GM19240 (cell line): ENCODE measurements around the gene CD46.
"Not testable (repeated sequence)": the region's sequence is repeated elsewhere in the genome, so short reads cannot be mapped to it uniquely, and the experiment has no call there.

ENCODE experiments used
- DNase-seq: peaks from one replicate; pipeline ENCODE4 v3.0.0; 2011; ENCODE audit warnings: low spot score; ENCODE audit not compliant: insufficient read length

Gene CD46

GRCh38 chr1:207750631-207751305 lies 1.1 kb upstream of the CD46 start:
- DNase-seq: no peak

GRCh38 chr1:207751463-207751789 lies 428 bp upstream of the CD46 start:
- not testable (repeated sequence) for DNase-seq

- no peak for DNase-seq
Measured at GRCh38 chr1:207752456-207752998, 673 bp downstream of the CD46 start.

GRCh38 chr1:207753611-207754010 lies 1.8 kb downstream of the CD46 start:
- no peak for DNase-seq

- no peak for DNase-seq
Measured at GRCh38 chr1:207754011-207754410, 2.2 kb downstream of the CD46 start.

- DNase-seq: no peak
Measured at GRCh38 chr1:207754974-207755700, 3.3 kb downstream of the CD46 start.

GRCh38 chr1:207755846-207756693 lies 4.2 kb downstream of the CD46 start:
- DNase-seq: no peak

- no peak for DNase-seq
Measured at GRCh38 chr1:207762622-207763021, 10.8 kb downstream of the CD46 start.

- DNase-seq: no peak
Measured at GRCh38 chr1:207763091-207763490, 11.2 kb downstream of the CD46 start.

GRCh38 chr1:207763972-207764371 lies 12.1 kb downstream of the CD46 start:
- no peak for DNase-seq

- no peak for DNase-seq
Measured at GRCh38 chr1:207766569-207766968, 14.7 kb downstream of the CD46 start.

- not testable (repeated sequence) for DNase-seq
Measured at GRCh38 chr1:207770514-207770913, 18.7 kb downstream of the CD46 start.

GRCh38 chr1:207776045-207776444 lies 24.2 kb downstream of the CD46 start:
- not testable (repeated sequence) for DNase-seq

GRCh38 chr1:207777412-207777811 lies 25.6 kb downstream of the CD46 start:
- DNase-seq: not testable (repeated sequence)

- DNase-seq: no peak
Measured at GRCh38 chr1:207779008-207779407, 27.2 kb downstream of the CD46 start.

GRCh38 chr1:207781312-207781711 lies 29.5 kb downstream of the CD46 start:
- DNase-seq: no peak

- no peak for DNase-seq
Measured at GRCh38 chr1:207787776-207788175, 35.9 kb downstream of the CD46 start.

- DNase-seq: no peak
Measured at GRCh38 chr1:207789386-207789785, 37.5 kb downstream of the CD46 start.

GRCh38 chr1:207789792-207790787 lies 38.2 kb downstream of the CD46 start:
- no peak for DNase-seq

- DNase-seq: no peak
Measured at GRCh38 chr1:207791290-207791689, 39.4 kb downstream of the CD46 start.

GRCh38 chr1:207793327-207793726 lies 41.5 kb downstream of the CD46 start:
- DNase-seq: no peak
